Glomerular endothelial cell (primary cell): ENCODE data around the gene CBFA2T2. TPM values are rescaled to one million over a fixed set of nuclear protein-coding genes. Genes with fewer than 3 reads are reported as not detected.
"Not testable (repeated sequence)": the region's sequence is repeated elsewhere in the genome, so short reads cannot be mapped to it uniquely, and the experiment has no call there.

Experiments
- DNase-seq: peaks from one replicate; pipeline ENCODE4 v3.0.0-alpha.2; 2011; ENCODE audit warnings: low read depth, low spot score; ENCODE audit errors: extremely low read depth
- total RNA-seq: library from RNA; depleted of rRNA; stranded (reverse); fragments of >200 nt; gene quantifications from 2 replicates; pipeline ENCODE4 v1.2.3, GENCODE V29; 2015

The CBFA2T2 gene
- total RNA-seq, 1 donor from 2014 or later, result 14.9 TPM

DNA sequence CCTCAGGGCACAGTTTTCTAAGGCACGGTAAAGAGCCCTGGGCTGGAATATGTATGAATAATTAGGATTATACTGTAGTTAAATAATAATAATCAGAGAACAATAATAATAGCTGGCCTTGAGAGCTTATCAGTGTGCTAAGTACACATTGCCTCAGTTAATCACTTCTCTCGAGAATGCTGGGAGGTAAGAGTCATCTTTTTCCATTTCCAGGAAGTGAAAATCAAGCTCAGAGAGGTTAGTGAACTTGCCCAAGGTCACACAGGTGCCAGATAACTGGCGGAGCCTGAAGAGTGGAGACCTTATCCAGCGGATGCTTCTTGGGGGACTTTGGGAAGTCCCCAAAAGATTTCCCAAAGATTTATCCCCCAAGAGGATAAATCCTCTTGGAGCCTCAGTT is 19.4 kb upstream of the CBFA2T2 start:
- DNase-seq, result no peak

GRCh38 chr20:33470866-33471265 is 19.0 kb upstream of the CBFA2T2 start:
- no peak for DNase-seq

GRCh38 chr20:33472868-33473435 is 16.9 kb upstream of the CBFA2T2 start:
- no peak for DNase-seq

- DNase-seq, result no peak
These were observed 15.6 kb upstream of the CBFA2T2 start for GRCh38 chr20:33474097-33474873.

DNA sequence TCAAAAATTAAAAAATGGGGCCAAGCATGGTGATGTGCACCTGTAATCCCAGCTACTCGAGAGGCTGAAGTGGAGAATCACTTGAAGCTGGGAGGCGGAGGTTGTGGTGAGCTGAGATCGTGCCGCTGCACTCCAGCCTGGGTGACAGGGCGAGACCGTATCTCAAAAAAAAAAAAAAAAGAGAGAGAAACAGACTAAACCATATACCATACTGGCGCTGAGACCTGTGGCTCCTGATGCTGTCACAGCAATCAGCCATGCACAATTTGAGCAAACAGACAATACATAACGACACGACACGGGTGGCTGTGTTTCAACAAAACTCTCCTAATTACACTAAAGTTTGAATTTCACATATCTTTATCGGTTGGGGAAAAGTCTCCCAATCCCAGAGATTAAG is 14.9 kb upstream of the CBFA2T2 start:
- no peak for DNase-seq

DNA sequence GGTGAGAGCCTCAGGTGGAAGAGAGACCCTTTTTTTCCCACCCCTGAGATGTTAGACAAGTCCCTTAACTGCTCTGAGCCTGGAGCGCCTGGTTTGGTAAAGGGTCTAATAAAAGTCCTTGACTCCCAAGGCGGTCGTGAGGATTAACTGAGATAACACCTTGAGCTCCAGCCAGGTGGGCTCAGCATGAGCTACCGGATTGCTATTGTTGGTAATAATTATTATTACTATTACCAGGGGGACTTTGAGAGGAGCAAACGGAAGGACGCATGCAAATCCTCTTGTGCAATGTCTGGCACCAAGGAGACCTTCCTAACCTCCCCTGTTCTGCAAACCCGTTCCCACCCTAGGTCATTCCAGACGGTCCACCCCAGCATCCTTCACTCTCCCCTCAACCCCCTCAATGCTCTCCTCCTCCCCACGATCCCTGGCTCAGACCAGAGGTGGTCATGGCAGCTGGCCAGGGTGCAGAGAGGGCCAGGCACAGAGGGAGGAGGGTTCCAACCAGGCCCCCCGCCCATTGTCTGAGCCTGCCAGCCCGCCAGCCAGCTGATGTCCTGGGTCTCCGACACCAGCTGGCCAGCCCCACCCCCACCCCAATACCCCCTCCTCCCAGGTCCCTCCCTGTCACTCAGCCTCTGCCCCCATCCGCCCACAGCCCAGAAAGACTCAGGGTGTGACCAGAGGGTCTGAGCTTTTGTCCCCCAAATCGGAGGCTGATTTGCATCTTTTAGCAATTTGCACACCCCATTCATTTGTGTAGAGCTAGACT is 14.3 kb upstream of the CBFA2T2 start:
- DNase-seq, result no peak

- DNase-seq, result no peak
These were observed 12.3 kb upstream of the CBFA2T2 start for GRCh38 chr20:33477386-33478234.

GRCh38 chr20:33480048-33480447 is 9.8 kb upstream of the CBFA2T2 start:
- DNase-seq, result no peak

GRCh38 chr20:33481431-33481941 is 8.4 kb upstream of the CBFA2T2 start:
- no peak for DNase-seq

GRCh38 chr20:33482581-33482980 is 7.3 kb upstream of the CBFA2T2 start:
- no peak for DNase-seq

- DNase-seq, result not testable (repeated sequence)
These were observed 6.7 kb upstream of the CBFA2T2 start for GRCh38 chr20:33483186-33483585.

GRCh38 chr20:33488201-33488600 is 1.7 kb upstream of the CBFA2T2 start:
- DNase-seq, result no peak

- not testable (repeated sequence) for DNase-seq
These were observed 1.0 kb upstream of the CBFA2T2 start for GRCh38 chr20:33488661-33489494.

DNA sequence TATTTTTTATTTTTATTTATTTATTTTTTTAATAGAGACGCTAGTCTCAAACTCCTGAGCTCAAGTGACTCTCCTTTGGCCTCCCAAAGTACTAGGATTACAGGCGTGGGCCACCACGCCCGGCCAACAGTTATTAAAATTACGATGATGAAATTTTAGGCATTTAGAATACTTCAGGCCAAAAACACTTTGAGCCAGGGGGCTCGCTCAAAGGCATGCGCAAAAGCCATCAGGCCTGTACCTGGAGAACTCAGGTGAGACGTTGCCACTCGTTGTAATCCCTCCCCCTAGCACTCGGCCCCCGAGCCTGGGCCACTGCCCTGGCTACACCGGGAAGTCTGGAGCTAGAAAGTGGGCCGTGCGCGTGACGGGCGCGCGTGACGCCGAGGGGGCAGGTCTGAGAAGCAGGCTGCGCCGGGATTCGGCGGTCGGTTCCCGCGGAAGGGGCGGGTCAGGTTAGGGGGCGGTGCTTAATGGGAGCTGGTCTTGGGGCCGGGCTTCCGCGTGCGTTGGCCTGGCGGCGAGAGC is 337 bp upstream of the CBFA2T2 start:
- peak; percentile 47 for DNase-seq

GRCh38 chr20:33490934-33491656 is 1.2 kb downstream of the CBFA2T2 start:
- no peak for DNase-seq

- DNase-seq, result no peak
These were observed 3.3 kb downstream of the CBFA2T2 start for GRCh38 chr20:33493076-33493766.

DNA sequence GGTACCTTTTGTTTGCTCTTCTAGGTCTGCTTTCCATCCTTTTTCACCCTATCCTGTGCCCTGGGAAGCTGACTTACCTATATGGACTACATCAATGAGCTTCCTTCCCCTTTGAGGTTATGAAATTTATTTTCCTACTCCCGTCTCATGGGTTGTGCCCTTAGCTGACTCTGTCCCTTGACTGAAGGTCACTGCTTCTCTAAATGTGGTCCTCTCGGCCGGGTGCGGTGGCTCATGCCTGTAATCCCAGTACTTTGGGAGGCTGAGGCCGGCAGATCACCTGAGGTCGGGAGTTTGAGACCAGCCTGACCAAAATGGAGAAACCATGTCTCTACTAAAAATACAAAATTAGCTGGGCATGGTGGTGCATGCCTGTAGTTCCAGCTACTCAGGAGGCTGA is 6.9 kb downstream of the CBFA2T2 start:
- DNase-seq, result not testable (repeated sequence)

- no peak for DNase-seq
These were observed 9.5 kb downstream of the CBFA2T2 start for GRCh38 chr20:33499355-33499754.
